GM23338 (cell line): ENCODE data around the gene SLC37A1.

Experiments
- CREB1 ChIP-seq: fragments of 250-450 bp; sonication (Bioruptor Pico); IDR thresholded peaks from 2 replicates; pipeline ENCODE4 v1.5.0; 2020; ENCODE audit warnings: low read depth, mild to moderate bottlenecking, moderate library complexity
- CTCF ChIP-seq, 2 experiments: fragments of 200-600 bp in 1 of 2; sonication (generic) in 1 of 2; conservative IDR thresholded peaks; 2 replicates each; pipeline versions ENCODE4 v1.5.1 to v1.6.1; 2016 to 2017; ENCODE audit warnings: antibody characterized with exemption in 2 of 2, low read depth in 2 of 2, mild to moderate bottlenecking in 2 of 2, moderate library complexity in 1 of 2
- EZH2 ChIP-seq: fragments of 200-600 bp; sonication (generic); IDR thresholded peaks from one replicate; pipeline ENCODE4 v1.8.0; 2017; ENCODE audit warnings: antibody characterized with exemption, mild to moderate bottlenecking, low read depth; ENCODE audit not compliant: unreplicated experiment
- EZH2phosphoT487 ChIP-seq: fragments of 200-600 bp; sonication (generic); IDR thresholded peaks from one replicate; pipeline ENCODE4 v1.8.1; 2018; ENCODE audit warnings: antibody characterized with exemption; ENCODE audit not compliant: unreplicated experiment
- POLR2AphosphoS5 ChIP-seq: IDR thresholded peaks from 2 replicates; pipeline ENCODE4 v1.6.1; 2016; ENCODE audit warnings: antibody characterized with exemption, low read depth
- REST ChIP-seq: IDR thresholded peaks from one replicate; pipeline ENCODE4 v1.6.1; 2018; ENCODE audit warnings: antibody characterized with exemption; ENCODE audit not compliant: unreplicated experiment
- STAT1 ChIP-seq: IDR thresholded peaks from one replicate; pipeline ENCODE4 v1.6.1; 2016; ENCODE audit warnings: antibody characterized with exemption; ENCODE audit not compliant: unreplicated experiment
- ZNF114 ChIP-seq: fragments of 250-450 bp; sonication (Bioruptor Pico); IDR thresholded peaks from 2 replicates; pipeline ENCODE4 v1.5.0; 2020; ENCODE audit warnings: mild to moderate bottlenecking, moderate library complexity
- ZNF331 ChIP-seq: fragments of 250-450 bp; sonication (Bioruptor Pico); IDR thresholded peaks from 2 replicates; pipeline ENCODE4 v1.5.0; 2020; ENCODE audit warnings: low read depth, mild to moderate bottlenecking, moderate library complexity

- TF ChIP-seq POLR2AphosphoS5 (no peak), EZH2 (no peak), ZNF331 (CRISPR knock-in tag) (no peak), CTCF (conservative IDR thresholded peaks at IDR 0.05; ENCODE audit: low read depth in 2 of 2) (no peak), EZH2phosphoT487 (no peak), ZNF114 (no peak), REST (no peak), CREB1 (CRISPR knock-in tag) (no peak), STAT1 (no peak)
Observed at GRCh38 chr21:42576639-42577038, 63.0 kb downstream of the SLC37A1 start.
